Parathyroid adenoma (tissue), 2 donors: ENCODE data around the gene SIX2.

ENCODE experiments used
- H2AFZ ChIP-seq: fragments of 300-600 bp; sonication (generic); one replicate; pipeline ENCODE4 v1.7.0; 2017; ENCODE audit warnings: antibody characterized with exemption, mild to moderate bottlenecking
- H3K27ac ChIP-seq: fragments of 300-600 bp; sonication (generic); one replicate; pipeline ENCODE4 v1.7.0; 2017
- H3K27me3 ChIP-seq: fragments of 300-600 bp; sonication (generic); one replicate; pipeline ENCODE4 v1.7.0; 2017; ENCODE audit warnings: low read length; ENCODE audit not compliant: control insufficient read depth, insufficient read depth
- H3K36me3 ChIP-seq: fragments of 300-600 bp; sonication (generic); one replicate; pipeline ENCODE4 v1.7.0; 2017; ENCODE audit warnings: low read length; ENCODE audit not compliant: control insufficient read depth, insufficient read depth
- H3K4me1 ChIP-seq: fragments of 300-600 bp; sonication (generic); one replicate; pipeline ENCODE4 v1.7.0; 2017; ENCODE audit warnings: control low read depth
- H3K4me2 ChIP-seq: fragments of 300-600 bp; sonication (generic); one replicate; pipeline ENCODE4 v1.7.0; 2017; ENCODE audit warnings: low read length
- H3K4me3 ChIP-seq: fragments of 300-600 bp; sonication (generic); one replicate; pipeline ENCODE4 v1.7.0; 2017; ENCODE audit warnings: low read depth, low read length
- H3K79me2 ChIP-seq: fragments of 300-600 bp; sonication (generic); one replicate; pipeline ENCODE4 v1.7.0; 2017; ENCODE audit warnings: control low read depth
- H3K9ac ChIP-seq: fragments of 300-600 bp; sonication (generic); one replicate; pipeline ENCODE4 v1.7.0; 2017; ENCODE audit warnings: mild to moderate bottlenecking
- H3K9me3 ChIP-seq: fragments of 300-600 bp; sonication (generic); one replicate; pipeline ENCODE4 v1.7.0; 2017; ENCODE audit warnings: low read length; ENCODE audit not compliant: control insufficient read depth
- CTCF ChIP-seq: fragments of 300-600 bp; sonication (generic); IDR thresholded peaks from one replicate; pipeline ENCODE4 v1.7.0; 2017; ENCODE audit warnings: antibody characterized with exemption, mild to moderate bottlenecking
- donor health status: primary hyperparathyroidism.

The SIX2 gene

GRCh38 chr2:45031028-45031427, 21.8 kb upstream of the SIX2 start:
- H3K36me3 ChIP-seq: no peaks in the 10 kb centered on the region
- no peaks in the 10 kb centered on the region for H3K9me3 ChIP-seq
- no peaks in the 10 kb centered on the region for H3K4me1 ChIP-seq
- TF ChIP-seq CTCF: no peak
- no peak overlapping the region for H3K27ac ChIP-seq
- H3K79me2 ChIP-seq: no peaks in the 10 kb centered on the region
- no peak overlapping the region for H2AFZ ChIP-seq
- H3K4me3 ChIP-seq: no peak overlapping the region
- H3K4me2 ChIP-seq: no peak overlapping the region
- no peak overlapping the region for H3K9ac ChIP-seq
- H3K27me3 ChIP-seq: no peaks in the 10 kb centered on the region

GRCh38 chr2:45030553-45030952, 21.3 kb upstream of the SIX2 start:
- TF ChIP-seq CTCF: no peak
- Histone ChIP-seq H3K27me3 (no peaks in the 10 kb centered on the region), H3K79me2 (no peaks in the 10 kb centered on the region), H3K4me2 (no peak overlapping the region), H3K27ac (no peak overlapping the region), H3K9me3 (no peaks in the 10 kb centered on the region), H3K36me3 (no peaks in the 10 kb centered on the region), H3K4me3 (no peak overlapping the region), H3K9ac (no peak overlapping the region), H2AFZ (no peak overlapping the region), H3K4me1 (no peaks in the 10 kb centered on the region)

DNA sequence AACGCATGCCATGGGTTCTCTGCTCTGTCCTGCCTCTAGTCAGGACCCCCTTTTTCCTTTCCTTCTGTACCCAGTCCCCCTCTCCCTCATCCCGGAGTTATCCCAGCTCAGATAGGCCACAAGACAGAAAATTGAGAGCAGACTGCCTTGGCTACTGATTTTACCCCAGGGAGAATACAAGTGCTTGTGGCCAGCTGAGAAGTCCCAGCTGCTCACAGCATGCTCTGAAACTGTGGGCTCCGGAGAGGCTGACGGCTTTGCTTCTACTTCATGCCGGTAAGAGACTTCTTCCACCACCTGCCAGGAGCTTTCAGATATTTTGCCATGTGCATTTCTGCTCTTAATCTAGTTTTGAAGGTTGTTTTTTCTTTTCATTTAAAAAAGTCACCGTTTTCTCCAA, 20.0 kb upstream of the SIX2 start:
- no peak overlapping the region for H2AFZ ChIP-seq
- H3K27me3 ChIP-seq: no peaks in the 10 kb centered on the region
- no peaks in the 10 kb centered on the region for H3K4me1 ChIP-seq
- H3K27ac ChIP-seq: no peak overlapping the region
- no peak overlapping the region for H3K4me2 ChIP-seq
- no peaks in the 10 kb centered on the region for H3K9me3 ChIP-seq
- H3K36me3 ChIP-seq: no peaks in the 10 kb centered on the region
- TF ChIP-seq CTCF: no peak
- H3K79me2 ChIP-seq: no peaks in the 10 kb centered on the region
- H3K4me3 ChIP-seq: no peak overlapping the region
- H3K9ac ChIP-seq: no peak overlapping the region

DNA sequence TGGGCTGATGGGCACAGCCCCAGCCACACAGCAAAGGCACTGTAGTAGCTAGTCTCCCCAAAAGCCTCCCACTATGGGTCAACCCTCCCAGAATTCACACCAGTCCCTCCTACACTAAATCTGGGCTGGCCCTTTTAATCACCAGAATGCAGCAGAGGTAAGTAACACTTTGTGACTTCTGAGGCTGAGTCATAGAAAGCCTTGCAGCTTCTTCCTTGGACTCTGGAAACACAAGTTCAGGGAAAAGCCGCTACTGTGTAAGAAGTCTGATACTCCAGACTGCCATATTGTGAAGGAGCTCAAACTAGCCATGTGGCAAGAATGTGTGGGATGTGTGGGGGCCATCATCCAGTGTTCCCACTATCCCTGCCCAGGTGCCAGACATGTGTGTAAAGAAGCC, 19.0 kb upstream of the SIX2 start:
- Histone ChIP-seq H3K9me3 (no peaks in the 10 kb centered on the region), H3K9ac (no peak overlapping the region), H3K4me3 (no peak overlapping the region), H3K36me3 (no peaks in the 10 kb centered on the region), H3K79me2 (no peaks in the 10 kb centered on the region), H3K4me1 (no peaks in the 10 kb centered on the region), H3K4me2 (no peak overlapping the region), H2AFZ (no peak overlapping the region), H3K27ac (no peak overlapping the region), H3K27me3 (no peaks in the 10 kb centered on the region)
- no peak for TF ChIP-seq CTCF

DNA sequence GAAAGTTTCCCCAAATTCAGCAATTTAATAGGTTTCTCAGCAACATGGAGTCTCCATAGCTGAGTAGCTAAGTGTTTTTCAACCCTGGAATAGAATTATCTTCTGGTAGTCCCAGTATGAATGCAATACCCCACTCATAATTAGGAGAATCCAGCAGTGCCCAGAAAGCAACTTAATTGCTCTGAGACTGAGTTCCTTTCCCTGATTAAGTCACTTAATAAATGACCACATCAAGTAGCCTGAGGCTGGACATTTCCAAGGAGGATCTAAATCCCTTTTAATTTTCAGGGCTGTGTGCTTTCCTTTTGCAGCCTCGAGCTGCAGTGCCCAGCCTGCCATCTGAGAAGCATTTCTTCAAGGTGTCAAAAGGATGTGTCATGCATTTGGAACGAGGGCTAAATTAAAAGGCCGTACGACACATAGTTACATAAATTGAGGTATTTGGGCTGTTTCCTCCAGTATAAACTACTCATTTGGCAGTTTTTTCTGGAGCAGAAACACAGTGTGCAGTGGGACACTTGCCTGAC, 17.7 kb upstream of the SIX2 start:
- Histone ChIP-seq H3K4me1 (no peaks in the 10 kb centered on the region), H2AFZ (no peak overlapping the region)

More for the DNA sequence above, 17.7 kb upstream of the SIX2 start:
- H3K27ac ChIP-seq: no peak overlapping the region
- H3K4me2 ChIP-seq: no peak overlapping the region
- H3K79me2 ChIP-seq: no peaks in the 10 kb centered on the region
- no peak overlapping the region for H3K4me3 ChIP-seq
- H3K9me3 ChIP-seq: no peaks in the 10 kb centered on the region
- no peak for TF ChIP-seq CTCF
- no peak overlapping the region for H3K9ac ChIP-seq
- no peaks in the 10 kb centered on the region for H3K27me3 ChIP-seq
- no peaks in the 10 kb centered on the region for H3K36me3 ChIP-seq
